ENCODE measurements around the gene HERC2. TPM values are rescaled to one million over a fixed set of nuclear protein-coding genes. Genes with fewer than 3 reads are reported as not detected.

Gene HERC2
- total RNA-seq, 1 donor from 2014 or later: 111 TPM

DNA sequence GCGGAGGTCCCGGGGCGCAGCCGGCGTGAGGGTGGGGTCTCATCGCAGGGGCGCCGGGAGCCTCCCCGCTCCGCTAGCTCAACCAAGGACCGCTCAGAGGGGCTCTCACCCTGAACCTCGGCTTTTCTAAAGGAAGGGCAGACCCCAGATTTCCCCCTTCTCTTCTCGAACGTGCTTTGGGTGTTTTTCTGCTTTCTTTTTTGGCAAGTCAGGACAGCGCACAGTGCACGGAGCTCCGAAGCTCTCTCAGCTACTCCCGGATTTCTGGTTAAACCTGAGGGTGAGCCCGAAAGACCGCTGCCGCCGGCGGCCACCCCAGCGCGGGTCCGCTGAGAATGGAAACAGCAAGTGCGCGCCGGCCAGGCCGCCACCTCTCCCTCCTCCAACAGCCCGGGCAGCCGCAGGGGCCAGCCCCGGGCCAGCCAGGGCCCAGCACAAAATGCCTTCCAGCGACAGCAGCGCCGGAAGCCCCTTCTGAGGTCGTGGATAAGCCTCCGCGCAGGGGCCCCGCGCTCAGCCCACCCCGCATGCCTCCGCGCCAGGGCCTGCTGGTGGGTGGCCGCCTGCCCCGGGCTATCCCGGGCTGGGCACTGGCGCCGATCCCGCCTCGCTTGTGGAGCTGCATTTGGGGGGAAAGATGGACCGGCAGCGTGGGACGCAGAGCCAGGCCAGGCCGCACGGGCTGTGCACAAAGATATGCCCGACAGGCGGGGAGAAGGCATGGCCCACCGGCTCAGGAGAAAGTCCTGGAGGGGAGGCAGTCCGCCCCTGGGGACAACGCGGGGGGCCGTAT lies 214.7 kb downstream of the HERC2 start:
- Mint-ChIP-seq H3K4me3 (ENCODE audit: unreplicated experiment) (peak overlapping the region; percentile 88), H3K27me3 (ENCODE audit: unreplicated experiment) (peaks cover 23% of the 10 kb centered on the region), H3K9me3 (ENCODE audit: unreplicated experiment) (peaks cover 4% of the 10 kb centered on the region), H3K27ac (ENCODE audit: unreplicated experiment) (no peak overlapping the region), H3K36me3 (ENCODE audit: unreplicated experiment) (peaks cover 12% of the 10 kb centered on the region), H3K4me1 (ENCODE audit: low read depth, unreplicated experiment) (peaks cover 14% of the 10 kb centered on the region)
- TF ChIP-seq, protein P1, sequence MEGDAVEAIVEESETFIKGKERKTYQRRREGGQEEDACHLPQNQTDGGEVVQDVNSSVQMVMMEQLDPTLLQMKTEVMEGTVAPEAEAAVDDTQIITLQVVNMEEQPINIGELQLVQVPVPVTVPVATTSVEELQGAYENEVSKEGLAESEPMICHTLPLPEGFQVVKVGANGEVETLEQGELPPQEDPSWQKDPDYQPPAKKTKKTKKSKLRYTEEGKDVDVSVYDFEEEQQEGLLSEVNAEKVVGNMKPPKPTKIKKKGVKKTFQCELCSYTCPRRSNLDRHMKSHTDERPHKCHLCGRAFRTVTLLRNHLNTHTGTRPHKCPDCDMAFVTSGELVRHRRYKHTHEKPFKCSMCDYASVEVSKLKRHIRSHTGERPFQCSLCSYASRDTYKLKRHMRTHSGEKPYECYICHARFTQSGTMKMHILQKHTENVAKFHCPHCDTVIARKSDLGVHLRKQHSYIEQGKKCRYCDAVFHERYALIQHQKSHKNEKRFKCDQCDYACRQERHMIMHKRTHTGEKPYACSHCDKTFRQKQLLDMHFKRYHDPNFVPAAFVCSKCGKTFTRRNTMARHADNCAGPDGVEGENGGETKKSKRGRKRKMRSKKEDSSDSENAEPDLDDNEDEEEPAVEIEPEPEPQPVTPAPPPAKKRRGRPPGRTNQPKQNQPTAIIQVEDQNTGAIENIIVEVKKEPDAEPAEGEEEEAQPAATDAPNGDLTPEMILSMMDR (IDR thresholded peaks at IDR 0.05; ENCODE audit: partially characterized antibody, unreplicated experiment): no peak
- no peak for DNase-seq

DNA sequence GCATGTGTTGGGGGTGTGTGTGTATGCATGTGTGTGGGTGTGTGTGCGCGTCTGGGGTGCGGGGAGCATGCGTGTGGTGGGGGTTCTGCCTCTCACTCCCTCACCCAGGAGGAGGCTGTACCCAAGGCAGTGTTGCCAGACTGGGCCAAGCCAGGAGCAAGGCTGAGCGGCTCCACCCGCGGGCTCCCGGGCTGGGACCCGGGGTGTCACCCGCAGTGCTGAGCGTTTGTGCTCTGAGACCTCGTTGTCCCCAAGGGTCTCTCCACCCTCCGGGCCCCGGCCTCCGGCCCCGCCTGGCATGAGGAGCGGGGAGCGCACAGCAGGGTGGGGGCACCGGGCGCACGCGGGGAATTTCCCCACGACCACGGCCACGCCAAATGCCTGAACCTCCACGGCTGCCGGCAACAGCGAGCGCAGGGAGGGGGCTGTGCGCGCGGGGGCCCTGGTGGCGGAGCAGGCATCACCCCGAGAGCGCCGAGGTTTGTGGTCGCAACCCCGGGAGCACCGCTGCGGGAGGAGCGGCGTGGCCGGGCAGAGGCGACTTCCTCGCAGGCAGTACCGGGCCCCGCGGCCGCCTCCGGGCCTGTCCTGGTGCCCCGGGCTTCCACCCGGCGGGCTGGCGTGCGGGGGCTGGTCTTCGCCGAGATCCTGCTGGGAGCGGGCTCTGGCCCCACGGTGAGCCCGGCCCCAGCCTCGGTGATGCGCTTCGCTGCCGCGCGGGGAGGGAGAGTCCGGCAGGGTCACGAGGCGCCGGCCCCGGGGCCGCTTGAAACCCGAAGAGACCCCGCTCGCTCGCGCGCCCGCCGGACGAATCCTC lies 215.5 kb downstream of the HERC2 start:
- TF ChIP-seq, protein P1 (IDR thresholded peaks at IDR 0.05; ENCODE audit: partially characterized antibody, unreplicated experiment): no peak
- H3K36me3 Mint-ChIP-seq (ENCODE audit: unreplicated experiment): peaks cover 4% of the 10 kb centered on the region
- no peak for DNase-seq

GRCh38 chr15:28105793-28106192 lies 216.2 kb downstream of the HERC2 start:
- H3K4me1 Mint-ChIP-seq (ENCODE audit: low read depth, unreplicated experiment): peaks cover 17% of the 10 kb centered on the region
- TF ChIP-seq, protein P1 (IDR thresholded peaks at IDR 0.05; ENCODE audit: partially characterized antibody, unreplicated experiment): no peak
- DNase-seq: no peak
- peak overlapping the region; percentile 28 for H3K4me3 Mint-ChIP-seq (ENCODE audit: unreplicated experiment)
- no peak overlapping the region for H3K27ac Mint-ChIP-seq (ENCODE audit: unreplicated experiment)
- H3K9me3 Mint-ChIP-seq (ENCODE audit: unreplicated experiment): peaks cover 6% of the 10 kb centered on the region
- no peaks in the 10 kb centered on the region for H3K36me3 Mint-ChIP-seq (ENCODE audit: unreplicated experiment)
- peaks cover 20% of the 10 kb centered on the region for H3K27me3 Mint-ChIP-seq (ENCODE audit: unreplicated experiment)

More for the DNA sequence above, 215.5 kb downstream of the HERC2 start:
- peaks cover 14% of the 10 kb centered on the region for H3K4me1 Mint-ChIP-seq (ENCODE audit: low read depth, unreplicated experiment)
- H3K27ac Mint-ChIP-seq (ENCODE audit: unreplicated experiment): no peak overlapping the region
- peaks cover 21% of the 10 kb centered on the region for H3K27me3 Mint-ChIP-seq (ENCODE audit: unreplicated experiment)
- H3K4me3 Mint-ChIP-seq (ENCODE audit: unreplicated experiment): peak overlapping the region; percentile 28
- H3K9me3 Mint-ChIP-seq (ENCODE audit: unreplicated experiment): peaks cover 4% of the 10 kb centered on the region

- TF ChIP-seq, protein P1 (IDR thresholded peaks at IDR 0.05; ENCODE audit: partially characterized antibody, unreplicated experiment): no peak
- H3K9me3 Mint-ChIP-seq (ENCODE audit: unreplicated experiment): peaks cover 8% of the 10 kb centered on the region
- peaks cover 15% of the 10 kb centered on the region for H3K4me1 Mint-ChIP-seq (ENCODE audit: low read depth, unreplicated experiment)
- H3K27me3 Mint-ChIP-seq (ENCODE audit: unreplicated experiment): peaks cover 21% of the 10 kb centered on the region
- no peak overlapping the region for H3K27ac Mint-ChIP-seq (ENCODE audit: unreplicated experiment)
- DNase-seq: no peak
- no peak overlapping the region for H3K4me3 Mint-ChIP-seq (ENCODE audit: unreplicated experiment)
- H3K36me3 Mint-ChIP-seq (ENCODE audit: unreplicated experiment): no peaks in the 10 kb centered on the region
Observed at GRCh38 chr15:28105224-28105791, 216.7 kb downstream of the HERC2 start.
